ENCODE results near the gene WARS2.

- no peak for TF ChIP-seq CTCF (conservative IDR thresholded peaks at IDR 0.05; ENCODE audit: low read depth, low read length)
- no peak for TF ChIP-seq EZH2 (IDR thresholded peaks at IDR 0.05; ENCODE audit: borderline replicate concordance, low read depth, low read length, poor library complexity, severe bottlenecking)
Observed at GRCh38 chr1:119045096-119045746, 95.2 kb downstream of the WARS2 start.
